ENCODE results near the gene B3GNT8. TPM values are rescaled to one million over a fixed set of nuclear protein-coding genes. Genes with fewer than 3 reads are reported as not detected.

The B3GNT8 gene
- total and polyA plus RNA-seq, 2 experiments from 2014 or later, result 2.3 to 5.0 TPM

- Histone ChIP-seq H3K4me3 (no peak overlapping the region), H3K79me2 (ENCODE audit: insufficient read depth) (peaks cover 20% of the 10 kb centered on the region), H4K20me1 (ENCODE audit: insufficient read depth) (no peaks in the 10 kb centered on the region), H3K9me2 (ENCODE audit: insufficient read depth) (no peaks in the 10 kb centered on the region), H3K4me2 (ENCODE audit: unreplicated experiment) (no peak overlapping the region), H3K9me3 (ENCODE audit: low read depth) (no peaks in the 10 kb centered on the region), H3K4me1 (ENCODE audit: insufficient read depth) (peaks cover 7% of the 10 kb centered on the region; the same call in 1 of the 2 replicates), H3K27ac (no peak overlapping the region), H3K36me3 (ENCODE audit: low read depth) (no peaks in the 10 kb centered on the region), H3K27me3 (replicated peaks; ENCODE audit: insufficient read depth) (no peaks in the 10 kb centered on the region), H2AFZ (no peak overlapping the region), H3K9ac (no peak overlapping the region), H3F3A (ENCODE audit: insufficient read depth) (no peaks in the 10 kb centered on the region)
- no peak for TF ChIP-seq EZH2phosphoT487 (IDR thresholded peaks at IDR 0.05; ENCODE audit: insufficient read depth, low read depth)
- in situ Hi-C loops (cut with MboI), result no loop called here
- 88 to 89% methylated on average over 5 of the region's 5 CpGs for WGBS, 2 experiments (ENCODE audit: low coverage in 1 of 2, low lambda C conversion rate in 2 of 2, missing lambda C conversion rate in 2 of 2)
- DNase-seq, result no peak
These were observed 7.3 kb upstream of the B3GNT8 start for GRCh38 chr19:41434450-41434849.

- Histone ChIP-seq H3K9me2 (ENCODE audit: insufficient read depth) (no peaks in the 10 kb centered on the region), H3K9me3 (ENCODE audit: low read depth) (no peaks in the 10 kb centered on the region), H3K36me3 (ENCODE audit: low read depth) (no peaks in the 10 kb centered on the region), H3K27ac (no peak overlapping the region), H4K20me1 (ENCODE audit: insufficient read depth) (no peaks in the 10 kb centered on the region), H3K4me3 (no peak overlapping the region), H2AFZ (no peak overlapping the region), H3K4me2 (ENCODE audit: unreplicated experiment) (no peak overlapping the region), H3K79me2 (ENCODE audit: insufficient read depth) (peaks cover 9% of the 10 kb centered on the region), H3K27me3 (replicated peaks; ENCODE audit: insufficient read depth) (no peaks in the 10 kb centered on the region), H3K4me1 (ENCODE audit: insufficient read depth) (peaks cover 4% of the 10 kb centered on the region; the same call in 1 of the 2 replicates), H3K9ac (no peak overlapping the region), H3F3A (ENCODE audit: insufficient read depth) (no peaks in the 10 kb centered on the region)
- WGBS, 2 experiments (ENCODE audit: low coverage in 1 of 2, low lambda C conversion rate in 2 of 2, missing lambda C conversion rate in 2 of 2), result 91% methylated on average over 18 of the region's 18 CpGs
- in situ Hi-C loops (cut with MboI), result no loop called here
- DNase-seq, result no peak
- TF ChIP-seq EZH2phosphoT487 (IDR thresholded peaks at IDR 0.05; ENCODE audit: insufficient read depth, low read depth), result no peak
- TF ChIP-seq EZH2 (IDR thresholded peaks at IDR 0.05; ENCODE audit: insufficient read depth, poor library complexity, severe bottlenecking), result no peak
These were observed 6.0 kb upstream of the B3GNT8 start for GRCh38 chr19:41433171-41433570.

DNA sequence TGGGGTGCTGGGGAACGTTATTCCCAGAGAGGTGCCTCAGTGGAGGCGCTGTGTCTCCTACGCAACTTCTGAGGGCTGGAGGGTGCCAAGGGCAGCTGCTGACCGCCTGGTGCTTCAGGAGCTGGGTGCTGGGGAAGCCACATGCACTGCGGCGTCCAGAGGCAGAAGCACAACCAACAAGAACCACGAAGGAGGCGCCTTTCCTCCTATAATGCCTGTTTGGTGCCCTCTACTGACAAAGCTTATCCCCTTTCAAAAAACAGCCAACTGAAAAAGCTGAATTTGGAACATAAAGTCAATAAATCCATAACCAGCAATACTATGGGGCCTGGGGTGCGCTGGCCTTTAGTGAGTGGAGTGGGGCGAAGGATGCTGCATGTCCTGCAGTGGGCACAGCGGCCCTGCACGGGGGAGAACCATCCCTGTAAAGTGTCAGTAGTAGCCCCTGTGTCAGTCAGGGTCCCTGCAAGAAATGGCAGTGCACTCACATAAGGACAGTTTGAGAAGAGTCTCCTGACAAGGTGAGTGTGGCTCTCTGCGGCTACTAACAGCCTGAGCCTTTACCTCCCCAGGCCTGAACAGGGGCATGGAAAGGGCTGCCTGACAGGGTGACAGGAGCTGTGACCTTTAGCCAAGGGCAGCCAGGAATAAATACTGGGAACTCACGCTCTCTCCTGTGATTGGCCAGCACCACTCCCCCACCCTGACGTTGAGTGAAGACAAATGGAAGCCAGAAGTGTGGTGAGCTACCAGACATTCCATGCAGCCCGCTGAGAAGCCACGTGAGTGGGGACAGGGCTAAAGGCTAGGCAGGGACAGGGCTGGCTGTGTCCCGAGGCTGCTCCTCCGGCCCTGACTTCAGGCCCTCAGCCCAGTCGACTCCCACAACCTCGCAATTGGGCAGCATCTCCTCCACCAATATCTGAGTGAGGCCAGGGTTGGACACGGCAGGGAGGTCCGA, 4.5 kb upstream of the B3GNT8 start:
- 79 to 83% methylated on average over 23 of the region's 23 CpGs for WGBS, 2 experiments (ENCODE audit: low coverage in 1 of 2, low lambda C conversion rate in 2 of 2, missing lambda C conversion rate in 2 of 2)
- TF ChIP-seq EZH2 (IDR thresholded peaks at IDR 0.05; ENCODE audit: insufficient read depth, poor library complexity, severe bottlenecking), result no peak
- no peak for TF ChIP-seq EZH2phosphoT487 (IDR thresholded peaks at IDR 0.05; ENCODE audit: insufficient read depth, low read depth)
- no peak overlapping the region for H3K9ac ChIP-seq

DNA sequence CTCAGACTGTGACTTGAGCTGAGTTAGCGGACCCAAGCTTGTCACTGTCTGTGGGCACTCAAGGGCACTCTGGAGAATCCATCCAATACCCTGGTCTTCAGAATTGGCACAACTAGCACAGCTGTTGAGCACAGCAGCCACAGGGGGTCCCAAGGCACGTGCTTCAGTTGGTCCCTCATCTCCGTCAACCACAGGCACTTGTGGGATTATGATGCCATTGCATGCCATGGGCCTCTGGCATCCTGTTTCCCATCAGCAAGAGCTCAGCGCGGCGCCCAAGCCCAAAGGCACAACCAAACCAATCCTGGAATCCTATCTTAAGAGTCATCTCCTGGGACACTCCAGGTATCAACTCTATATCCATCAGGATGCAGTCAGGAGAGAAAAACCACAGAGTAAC, 3.7 kb upstream of the B3GNT8 start:
- Histone ChIP-seq H3K27me3 (replicated peaks; ENCODE audit: insufficient read depth) (no peaks in the 10 kb centered on the region), H3K9me2 (ENCODE audit: insufficient read depth) (no peaks in the 10 kb centered on the region), H4K20me1 (ENCODE audit: insufficient read depth) (no peaks in the 10 kb centered on the region), H3K4me1 (ENCODE audit: insufficient read depth) (peaks cover 14% of the 10 kb centered on the region; the same call in 1 of the 2 replicates), H3K79me2 (ENCODE audit: insufficient read depth) (no peaks in the 10 kb centered on the region), H3K27ac (no peak overlapping the region), H3K4me3 (no peak overlapping the region), H3F3A (ENCODE audit: insufficient read depth) (no peaks in the 10 kb centered on the region), H3K36me3 (ENCODE audit: low read depth) (no peaks in the 10 kb centered on the region), H3K9ac (no peak overlapping the region), H3K9me3 (ENCODE audit: low read depth) (no peaks in the 10 kb centered on the region), H2AFZ (no peak overlapping the region), H3K4me2 (ENCODE audit: unreplicated experiment) (no peak overlapping the region)
- in situ Hi-C loops (cut with MboI), result no loop called here
- WGBS, 2 experiments (ENCODE audit: low coverage in 1 of 2, low lambda C conversion rate in 2 of 2, missing lambda C conversion rate in 2 of 2), result 92 to 95% methylated on average over 6 of the region's 6 CpGs
- no peak for DNase-seq
- TF ChIP-seq EZH2phosphoT487 (IDR thresholded peaks at IDR 0.05; ENCODE audit: insufficient read depth, low read depth) (no peak), EZH2 (IDR thresholded peaks at IDR 0.05; ENCODE audit: insufficient read depth, poor library complexity, severe bottlenecking) (no peak)

More for the DNA sequence above, 4.5 kb upstream of the B3GNT8 start:
- Histone ChIP-seq H3K27ac (no peak overlapping the region), H2AFZ (no peak overlapping the region), H3K79me2 (ENCODE audit: insufficient read depth) (no peaks in the 10 kb centered on the region), H3K36me3 (ENCODE audit: low read depth) (no peaks in the 10 kb centered on the region), H3K4me3 (no peak overlapping the region), H4K20me1 (ENCODE audit: insufficient read depth) (no peaks in the 10 kb centered on the region), H3F3A (ENCODE audit: insufficient read depth) (no peaks in the 10 kb centered on the region), H3K27me3 (replicated peaks; ENCODE audit: insufficient read depth) (no peaks in the 10 kb centered on the region), H3K4me1 (ENCODE audit: insufficient read depth) (peaks cover 12% of the 10 kb centered on the region; the same call in 1 of the 2 replicates), H3K4me2 (ENCODE audit: unreplicated experiment) (no peak overlapping the region), H3K9me2 (ENCODE audit: insufficient read depth) (no peaks in the 10 kb centered on the region), H3K9me3 (ENCODE audit: low read depth) (no peaks in the 10 kb centered on the region)
- in situ Hi-C loops (cut with MboI), result no loop called here
- peak; percentile 49 for DNase-seq
